ENCODE results near the gene ZNF709. TPM values are rescaled to one million over a fixed set of nuclear protein-coding genes. Genes with fewer than 3 reads are reported as not detected.

The ZNF709 gene
- total RNA-seq, 1 donor from 2014 or later: 14.6 TPM

Small RNA genes lying within 50 kb of the gene (small RNA-seq; reads per million reads assigned to genes)
- not detected for gene MTCO1P27
- not detected for gene PPIAP20

Other genes starting within 250 kb of the ZNF709 start
- 6.9 and 7.3 TPM in 2 replicates for gene ZNF44, start 189.9 kb downstream of the ZNF709 start, total RNA-seq (ENCODE audit: low replicate concordance)
- gene ZNF563, start 151.2 kb downstream of the ZNF709 start, total RNA-seq (ENCODE audit: low replicate concordance): 2.6 and 3.7 TPM in 2 replicates
- gene ZNF442, start 119.1 kb downstream of the ZNF709 start, total RNA-seq (ENCODE audit: low replicate concordance): 6.0 and 14.9 TPM in 2 replicates
- gene ZNF799, start 83.5 kb downstream of the ZNF709 start, total RNA-seq (ENCODE audit: low replicate concordance): 7.0 and 8.7 TPM in 2 replicates
- gene ZNF443, start 43.8 kb downstream of the ZNF709 start, total RNA-seq (ENCODE audit: low replicate concordance): 15.8 and 18.9 TPM in 2 replicates
- gene ZNF564, start 66.7 kb upstream of the ZNF709 start, total RNA-seq (ENCODE audit: low replicate concordance): 13.9 and 15.0 TPM in 2 replicates
- gene ZNF490, start 126.0 kb upstream of the ZNF709 start, total RNA-seq (ENCODE audit: low replicate concordance): 6.8 and 16.7 TPM in 2 replicates
- gene ZNF791, start 126.1 kb upstream of the ZNF709 start, total RNA-seq (ENCODE audit: low replicate concordance): 27.1 and 60.7 TPM in 2 replicates
- 35.8 and 73.6 TPM in 2 replicates for gene MAN2B1, start 181.9 kb upstream of the ZNF709 start, total RNA-seq (ENCODE audit: low replicate concordance)
- gene WDR83, start 182.0 kb upstream of the ZNF709 start, total RNA-seq (ENCODE audit: low replicate concordance): 11.0 and 15.9 TPM in 2 replicates
- 78.3 and 108 TPM in 2 replicates for gene DHPS, start 197.1 kb upstream of the ZNF709 start, total RNA-seq (ENCODE audit: low replicate concordance)
- not detected in 2 replicates for gene GNG14, start 203.2 kb upstream of the ZNF709 start, total RNA-seq (ENCODE audit: low replicate concordance)
- gene FBXW9, start 211.8 kb upstream of the ZNF709 start, total RNA-seq (ENCODE audit: low replicate concordance): 4.0 and 21.4 TPM in 2 replicates
- 58.1 and 87.4 TPM in 2 replicates for gene TNPO2, start 239.1 kb upstream of the ZNF709 start, total RNA-seq (ENCODE audit: low replicate concordance)
- gene TRIR, start 249.9 kb upstream of the ZNF709 start, total RNA-seq (ENCODE audit: low replicate concordance): 105 and 194 TPM in 2 replicates